ENCODE data around the gene ACP4. TPM values are rescaled to one million over a fixed set of nuclear protein-coding genes. Genes with fewer than 3 reads are reported as not detected.
"Not testable (repeated sequence)": the region's sequence is repeated elsewhere in the genome, so short reads cannot be mapped to it uniquely, and the experiment has no call there.

Gene ACP4
- not detected for total RNA-seq

DNA sequence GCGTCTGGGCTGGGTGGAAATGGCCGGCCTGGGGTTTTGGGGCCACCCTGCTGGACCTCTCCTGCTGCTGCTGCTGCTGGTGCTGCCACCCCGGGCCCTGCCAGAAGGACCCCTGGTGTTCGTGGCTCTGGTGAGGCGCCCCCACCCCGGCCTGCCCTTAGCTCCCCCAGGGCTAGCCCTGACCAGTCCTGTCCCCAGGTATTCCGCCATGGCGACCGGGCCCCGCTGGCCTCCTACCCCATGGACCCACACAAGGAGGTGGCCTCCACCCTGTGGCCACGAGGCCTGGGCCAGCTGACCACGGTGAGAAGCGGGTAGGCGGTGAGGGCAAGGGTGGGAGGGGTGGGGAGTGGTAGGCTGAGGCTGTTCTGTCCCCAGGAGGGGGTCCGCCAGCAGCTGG lies at the start of gene ACP4:
ACP4 (plus strand) TSS at position 20 of the 400 bp plus-strand sequence; CDS start at position 20, 0 bp downstream.
- Mint-ChIP-seq H3K27me3 (no peaks in the 10 kb centered on the region), H3K4me1 (ENCODE audit: low read depth in 2 of 2) (peaks cover 4% of the 10 kb centered on the region in 2 donors), H3K27ac (no peak within 1 kb of the TSS), H3K9me3 (no peaks in the 10 kb centered on the region), H3K36me3 (no peaks in the 10 kb centered on the region), H3K4me3 (no peak within 1 kb of the TSS)
- ATAC-seq, result no peak
- no peak for DNase-seq (ENCODE audit: low spot score)

DNA sequence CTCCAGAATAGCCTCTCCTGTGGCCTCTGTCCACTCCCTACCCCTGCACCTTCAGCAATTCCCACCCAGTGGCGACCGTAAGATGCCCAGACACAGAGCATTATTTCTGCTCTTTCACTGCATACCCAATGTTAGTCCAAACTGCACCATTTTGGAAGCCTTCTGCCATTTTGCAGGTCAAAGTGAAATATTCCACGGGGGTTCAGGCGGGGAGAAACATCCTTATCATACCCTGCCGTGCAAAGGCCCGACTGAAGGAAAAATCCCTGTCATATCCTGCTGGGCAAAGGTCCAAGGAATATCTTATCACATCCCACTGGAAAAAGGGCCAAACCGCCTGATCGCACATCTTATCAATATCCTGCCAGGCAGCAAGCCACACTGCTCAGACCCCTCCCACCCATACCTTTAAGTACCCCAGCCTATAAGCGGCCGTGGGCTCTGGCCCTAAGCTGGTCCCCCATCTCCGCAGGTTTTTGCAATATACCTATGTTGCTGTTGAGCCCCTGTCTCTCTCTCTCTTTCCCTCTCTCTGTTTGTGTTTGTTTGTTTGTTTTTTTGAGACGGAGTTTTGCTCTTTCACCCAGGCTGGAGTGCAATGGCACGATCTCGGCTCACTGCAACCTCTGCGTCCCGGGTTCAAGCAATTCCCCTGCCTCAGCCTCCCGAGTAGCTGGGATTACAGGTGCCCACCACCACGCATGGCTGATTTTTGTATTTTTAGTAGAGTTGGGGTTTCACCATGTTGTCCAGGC lies 48.9 kb upstream of the ACP4 start:
- DNase-seq (ENCODE audit: low spot score) (no peak), ATAC-seq (no peak)
- H3K4me3 Mint-ChIP-seq, result no peak overlapping the region
- H3K27me3 Mint-ChIP-seq, result peaks cover 19 to 29% of the 10 kb centered on the region in 2 donors
- H3K4me1 Mint-ChIP-seq (ENCODE audit: low read depth in 2 of 2), result no peaks in the 10 kb centered on the region
- no peaks in the 10 kb centered on the region for H3K36me3 Mint-ChIP-seq
- no peaks in the 10 kb centered on the region for H3K9me3 Mint-ChIP-seq
- H3K27ac Mint-ChIP-seq, result no peak overlapping the region

DNA sequence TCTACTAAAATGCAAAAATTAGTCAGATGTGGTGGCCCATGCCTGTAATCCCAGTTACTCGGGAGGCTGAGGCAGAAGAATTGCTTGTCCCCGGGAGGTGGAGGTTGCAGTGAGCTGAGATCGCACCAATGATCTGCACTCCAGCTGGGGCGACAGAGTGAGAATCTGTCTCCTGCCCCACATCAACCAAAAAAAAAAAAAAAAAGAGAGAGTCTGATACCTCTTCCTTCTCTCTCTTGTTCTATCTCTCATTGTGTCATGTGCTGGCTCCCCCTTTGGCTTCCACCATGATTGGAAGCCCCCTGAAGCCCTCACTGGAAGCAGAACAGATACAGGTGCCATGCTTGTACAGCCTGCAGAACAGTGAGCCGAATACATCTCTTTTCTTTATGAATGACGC lies 46.7 kb upstream of the ACP4 start:
- Mint-ChIP-seq H3K9me3 (no peaks in the 10 kb centered on the region), H3K4me1 (ENCODE audit: low read depth in 2 of 2) (no peaks in the 10 kb centered on the region), H3K4me3 (no peak overlapping the region), H3K36me3 (no peaks in the 10 kb centered on the region), H3K27me3 (peaks cover 14 to 22% of the 10 kb centered on the region in 2 donors), H3K27ac (no peak overlapping the region)
- ATAC-seq (no peak), DNase-seq (ENCODE audit: low spot score) (no peak)

GRCh38 chr19:50745221-50745620 lies 45.0 kb upstream of the ACP4 start:
- no peaks in the 10 kb centered on the region for H3K9me3 Mint-ChIP-seq
- ATAC-seq (no peak), DNase-seq (ENCODE audit: low spot score) (no peak)
- H3K27me3 Mint-ChIP-seq, result peaks cover 6 to 12% of the 10 kb centered on the region in 2 donors
- no peak overlapping the region for H3K4me3 Mint-ChIP-seq
- H3K36me3 Mint-ChIP-seq, result no peaks in the 10 kb centered on the region
- no peak overlapping the region for H3K27ac Mint-ChIP-seq
- no peaks in the 10 kb centered on the region for H3K4me1 Mint-ChIP-seq (ENCODE audit: low read depth in 2 of 2)

DNA sequence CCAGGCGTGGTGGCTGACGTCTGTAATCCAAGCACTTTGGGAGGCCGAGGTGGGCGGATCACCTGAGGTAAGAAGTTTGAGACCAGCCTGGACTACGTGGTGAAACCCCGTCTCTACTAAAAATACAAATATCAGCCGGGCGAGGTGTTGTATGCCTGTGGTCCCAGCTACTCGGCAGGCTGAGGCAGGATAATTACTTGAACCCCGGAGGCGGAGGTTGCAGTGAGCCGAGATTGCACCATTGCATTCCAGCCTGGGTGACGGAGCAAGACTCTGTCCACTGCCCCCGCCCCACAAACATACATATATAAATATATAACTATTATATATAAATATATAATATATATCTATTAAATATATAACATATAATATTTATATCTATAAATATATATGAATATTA lies 43.1 kb upstream of the ACP4 start:
- not testable (repeated sequence) for H3K27ac Mint-ChIP-seq; H3K27me3 Mint-ChIP-seq; H3K4me1 Mint-ChIP-seq (ENCODE audit: low read depth in 2 of 2); DNase-seq (ENCODE audit: low spot score); H3K9me3 Mint-ChIP-seq; H3K36me3 Mint-ChIP-seq; ATAC-seq; H3K4me3 Mint-ChIP-seq

- no peak overlapping the region for H3K4me3 Mint-ChIP-seq
- DNase-seq (ENCODE audit: low spot score) (no peak), ATAC-seq (no peak)
- no peaks in the 10 kb centered on the region for H3K4me1 Mint-ChIP-seq (ENCODE audit: low read depth in 2 of 2)
- no peaks in the 10 kb centered on the region for H3K9me3 Mint-ChIP-seq
- H3K27me3 Mint-ChIP-seq, result peaks cover 0 to 7% of the 10 kb centered on the region in 2 donors
- no peak overlapping the region for H3K27ac Mint-ChIP-seq
- no peaks in the 10 kb centered on the region for H3K36me3 Mint-ChIP-seq
Measured at GRCh38 chr19:50749490-50749889, 40.7 kb upstream of the ACP4 start.

DNA sequence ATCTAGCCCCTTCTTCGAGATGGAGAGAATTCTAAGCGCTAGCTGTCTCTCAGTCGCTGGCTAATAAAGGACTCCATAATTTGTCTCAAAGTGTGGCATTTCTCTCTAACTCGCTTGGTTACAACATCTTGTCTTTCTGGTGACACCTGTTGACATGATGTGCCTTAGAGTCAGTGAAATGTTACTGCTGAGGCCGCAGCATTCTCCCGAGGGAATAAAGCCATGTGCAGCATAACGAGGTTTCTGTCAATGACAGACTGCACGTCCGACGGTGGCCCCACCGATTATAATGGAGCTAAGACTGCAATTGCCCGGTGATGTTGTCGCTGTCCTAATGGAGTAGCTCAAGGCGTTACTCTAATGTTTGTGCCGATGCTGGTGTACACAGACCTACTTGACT lies 40.2 kb upstream of the ACP4 start:
- no peaks in the 10 kb centered on the region for H3K4me1 Mint-ChIP-seq (ENCODE audit: low read depth in 2 of 2)
- no peak overlapping the region for H3K27ac Mint-ChIP-seq
- H3K36me3 Mint-ChIP-seq, result no peaks in the 10 kb centered on the region
- ATAC-seq (no peak), DNase-seq (ENCODE audit: low spot score) (no peak)
- H3K27me3 Mint-ChIP-seq, result peaks cover 0 to 7% of the 10 kb centered on the region in 2 donors
- H3K4me3 Mint-ChIP-seq, result no peak overlapping the region
- no peaks in the 10 kb centered on the region for H3K9me3 Mint-ChIP-seq

DNA sequence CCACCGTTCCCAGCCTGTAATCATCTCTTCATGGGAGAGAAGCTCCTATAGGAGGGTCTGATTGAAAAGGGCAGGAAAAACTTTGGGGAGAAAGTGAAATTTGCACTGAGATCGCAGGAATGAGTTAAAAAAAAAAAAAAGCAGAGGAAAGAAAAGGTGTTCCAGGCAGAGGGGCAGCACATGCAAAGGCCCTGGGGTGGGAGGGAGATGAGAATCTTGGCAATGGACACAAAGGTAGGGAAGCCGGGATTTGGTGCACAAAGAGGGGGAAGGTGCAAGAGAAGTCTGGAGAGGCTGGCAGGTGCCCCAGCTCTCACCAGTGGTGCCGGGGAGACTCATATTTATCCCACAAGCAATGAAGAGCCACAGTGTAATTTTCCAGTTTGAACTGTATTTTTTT lies 36.3 kb upstream of the ACP4 start:
- no peak overlapping the region for H3K4me3 Mint-ChIP-seq
- peaks cover 4 to 17% of the 10 kb centered on the region in 2 donors for H3K27me3 Mint-ChIP-seq
- no peak overlapping the region for H3K27ac Mint-ChIP-seq
- ATAC-seq (no peak), DNase-seq (ENCODE audit: low spot score) (no peak)
- no peaks in the 10 kb centered on the region for H3K36me3 Mint-ChIP-seq
- no peaks in the 10 kb centered on the region for H3K4me1 Mint-ChIP-seq (ENCODE audit: low read depth in 2 of 2)
- H3K9me3 Mint-ChIP-seq, result no peaks in the 10 kb centered on the region

GRCh38 chr19:50756244-50756643 lies 34.0 kb upstream of the ACP4 start:
- not testable (repeated sequence) for H3K9me3 Mint-ChIP-seq, ATAC-seq

DNA sequence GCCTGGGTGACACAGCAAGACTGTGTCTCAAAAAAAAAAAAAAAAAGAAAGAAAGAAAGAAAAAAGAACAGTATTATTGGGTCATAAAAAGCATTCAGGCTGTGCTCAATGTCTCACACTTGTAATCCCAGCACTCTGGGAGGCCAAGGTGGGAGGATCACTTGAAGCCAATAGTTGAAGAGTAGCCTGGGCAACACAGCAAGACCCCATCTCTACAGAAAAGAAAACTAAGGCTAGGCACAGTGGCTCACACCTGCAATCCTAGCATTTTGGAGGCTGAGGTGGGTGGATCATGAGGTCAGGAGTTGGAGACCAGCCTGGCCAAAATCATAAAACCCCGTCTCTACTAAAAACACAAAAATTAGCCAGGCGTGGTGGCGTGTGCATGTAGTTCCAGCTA lies 32.6 kb upstream of the ACP4 start:
- not testable (repeated sequence) for H3K36me3 Mint-ChIP-seq; H3K4me3 Mint-ChIP-seq; ATAC-seq; DNase-seq (ENCODE audit: low spot score); H3K9me3 Mint-ChIP-seq; H3K27ac Mint-ChIP-seq; H3K4me1 Mint-ChIP-seq (ENCODE audit: low read depth in 2 of 2)
- peaks cover 4 to 17% of the 10 kb centered on the region in 2 donors for H3K27me3 Mint-ChIP-seq

More at GRCh38 chr19:50756244-50756643, 34.0 kb upstream of the ACP4 start:
- H3K27me3 Mint-ChIP-seq, result peaks cover 4 to 17% of the 10 kb centered on the region in 2 donors
- not testable (repeated sequence) for H3K4me3 Mint-ChIP-seq; H3K27ac Mint-ChIP-seq; DNase-seq (ENCODE audit: low spot score); H3K4me1 Mint-ChIP-seq (ENCODE audit: low read depth in 2 of 2); H3K36me3 Mint-ChIP-seq

DNA sequence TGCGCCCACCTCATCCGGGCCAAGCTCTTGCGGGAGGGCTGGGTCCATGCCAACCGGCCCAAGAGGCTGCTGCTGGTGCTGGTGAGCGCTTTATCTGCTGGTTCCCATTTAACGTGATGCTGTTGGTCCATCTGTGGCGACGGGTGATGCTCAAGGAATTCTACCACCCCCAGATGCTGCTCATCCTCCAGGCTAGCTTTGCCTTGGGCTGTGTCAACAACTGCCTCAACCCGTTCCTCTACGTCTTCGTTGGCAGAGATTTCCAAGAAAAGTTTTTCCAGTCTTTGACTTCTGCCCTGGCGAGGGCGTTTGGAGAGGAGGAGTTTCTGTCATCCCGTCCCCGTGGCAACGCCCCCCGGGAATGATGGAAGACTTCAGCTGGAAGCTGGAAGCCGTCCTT lies 31.1 kb upstream of the ACP4 start:
- not testable (repeated sequence) for H3K4me1 Mint-ChIP-seq (ENCODE audit: low read depth in 2 of 2); H3K36me3 Mint-ChIP-seq; ATAC-seq; H3K4me3 Mint-ChIP-seq; DNase-seq (ENCODE audit: low spot score); H3K27ac Mint-ChIP-seq; H3K9me3 Mint-ChIP-seq
- H3K27me3 Mint-ChIP-seq, result peaks cover 4 to 11% of the 10 kb centered on the region in 2 donors

DNA sequence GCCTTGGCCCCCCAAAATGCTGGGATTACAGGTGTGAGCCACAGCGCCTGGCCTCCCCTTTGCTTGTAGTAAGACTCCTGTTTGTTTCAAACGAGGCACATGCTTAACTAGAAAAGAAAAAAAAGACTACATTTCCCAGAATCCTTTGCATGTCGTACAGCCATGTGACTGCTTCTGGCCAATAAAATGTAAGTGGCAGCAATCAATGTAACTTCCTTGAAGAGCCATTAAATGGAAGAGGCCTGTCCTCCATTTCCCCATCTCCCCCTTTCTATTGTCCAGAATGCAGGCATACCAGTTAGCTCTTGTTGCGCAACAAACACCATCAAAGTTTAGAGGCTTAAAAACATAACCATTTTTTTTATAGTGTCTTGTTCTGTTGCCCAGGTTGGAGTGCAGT lies 30.3 kb upstream of the ACP4 start:
- no peak overlapping the region for H3K27ac Mint-ChIP-seq
- H3K9me3 Mint-ChIP-seq, result no peaks in the 10 kb centered on the region
- no peak overlapping the region for H3K4me3 Mint-ChIP-seq
- no peaks in the 10 kb centered on the region for H3K36me3 Mint-ChIP-seq
- H3K27me3 Mint-ChIP-seq, result peaks cover 5 to 10% of the 10 kb centered on the region in 2 donors
- ATAC-seq, result no peak
- no peaks in the 10 kb centered on the region for H3K4me1 Mint-ChIP-seq (ENCODE audit: low read depth in 2 of 2)
- no peak for DNase-seq (ENCODE audit: low spot score)

DNA sequence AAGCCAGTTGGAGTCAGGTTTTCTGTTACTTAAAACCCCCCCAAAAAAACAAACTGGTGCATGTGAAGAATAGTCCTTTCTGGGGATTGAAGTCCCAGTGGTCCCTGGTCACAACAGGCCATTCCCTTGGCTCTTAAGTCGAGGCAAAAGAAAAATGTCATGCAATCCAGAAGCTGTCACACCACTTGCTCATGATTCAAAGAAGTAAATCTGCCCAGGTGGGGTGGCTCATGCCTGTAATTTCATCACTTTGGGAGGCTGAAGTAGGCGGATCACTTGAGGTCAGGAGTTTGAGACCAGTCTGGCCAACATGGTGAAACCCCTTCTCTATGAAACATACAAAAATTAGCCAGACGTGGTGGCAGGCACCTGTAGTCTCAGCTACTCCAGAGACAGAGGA lies 28.7 kb upstream of the ACP4 start:
- ATAC-seq; H3K27ac Mint-ChIP-seq; H3K4me3 Mint-ChIP-seq; H3K27me3 Mint-ChIP-seq; H3K4me1 Mint-ChIP-seq (ENCODE audit: low read depth in 2 of 2); H3K36me3 Mint-ChIP-seq; H3K9me3 Mint-ChIP-seq; DNase-seq (ENCODE audit: low spot score): not testable (repeated sequence)

GRCh38 chr19:50763521-50763920 lies 26.7 kb upstream of the ACP4 start:
- peaks cover 0 to 10% of the 10 kb centered on the region in 2 donors for H3K27me3 Mint-ChIP-seq
- DNase-seq (ENCODE audit: low spot score); H3K27ac Mint-ChIP-seq; H3K4me3 Mint-ChIP-seq; H3K9me3 Mint-ChIP-seq; H3K4me1 Mint-ChIP-seq (ENCODE audit: low read depth in 2 of 2); ATAC-seq; H3K36me3 Mint-ChIP-seq: not testable (repeated sequence)

DNA sequence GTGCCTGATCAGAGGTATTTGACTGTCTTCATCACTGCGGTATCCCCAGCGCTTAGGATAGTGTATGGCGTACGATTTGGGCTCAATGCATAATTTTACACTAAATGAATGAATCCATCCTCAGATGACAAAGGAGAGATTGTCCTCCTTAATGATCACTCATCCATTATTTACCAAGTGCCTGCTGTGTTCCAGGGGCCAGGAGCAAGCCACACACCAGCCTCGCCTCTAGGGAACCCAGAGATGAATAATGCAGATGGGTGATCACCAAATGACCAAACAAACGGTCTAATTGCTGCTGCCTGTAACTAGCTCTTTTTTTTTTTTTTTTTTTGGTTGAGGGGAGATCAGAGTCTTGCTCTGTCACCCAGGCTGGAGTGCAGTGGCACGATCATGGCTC lies 25.8 kb upstream of the ACP4 start:
- peaks cover 0 to 10% of the 10 kb centered on the region in 2 donors for H3K27me3 Mint-ChIP-seq
- no peak for DNase-seq (ENCODE audit: low spot score)

More for the DNA sequence above, 25.8 kb upstream of the ACP4 start:
- Mint-ChIP-seq H3K4me3 (no peak overlapping the region), H3K36me3 (no peaks in the 10 kb centered on the region), H3K27ac (no peak overlapping the region), H3K9me3 (no peaks in the 10 kb centered on the region), H3K4me1 (ENCODE audit: low read depth in 2 of 2) (no peaks in the 10 kb centered on the region)
- no peak for ATAC-seq
